GM12865 (cell line): Measurements from ENCODE around the gene INTS13.

ENCODE experiments used
- DNase-seq: peaks from one replicate; pipeline ENCODE4 v3.0.0; 2010; ENCODE audit warnings: low read depth
- H3K4me3 ChIP-seq: 2 replicates; pipeline ENCODE4 v1.5.1; 2011; ENCODE audit warnings: mild to moderate bottlenecking, low read depth, low read length, control low read depth
- TF ChIP-seq, protein P1 (sequence below): IDR thresholded peaks from 2 replicates; pipeline ENCODE4 v1.5.1; 2011; ENCODE audit warnings: low read length, control low read depth, low read depth, inconsistent platforms; ENCODE audit not compliant: insufficient read depth; ENCODE audit errors: missing control alignments

Gene INTS13

DNA sequence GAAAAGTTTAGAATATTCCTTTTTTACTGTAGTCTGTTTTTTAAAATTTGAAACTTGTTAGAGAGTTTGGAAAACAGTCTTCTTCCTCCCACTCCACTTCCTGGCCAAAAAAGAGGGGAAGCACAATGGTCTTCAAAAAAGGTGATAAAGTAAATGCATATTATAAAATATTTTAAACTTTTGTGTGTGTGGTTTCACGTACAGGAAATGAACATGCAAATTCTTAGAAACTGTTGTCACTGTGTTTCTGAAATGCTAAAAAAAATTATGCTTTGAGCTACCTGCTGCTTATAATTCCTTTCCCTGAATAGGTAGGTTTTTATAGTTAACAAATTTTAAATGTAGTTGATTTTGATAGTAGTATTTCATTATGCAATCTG is 3.4 kb upstream of the INTS13 start:
- no peak for DNase-seq
- TF ChIP-seq, protein P1, sequence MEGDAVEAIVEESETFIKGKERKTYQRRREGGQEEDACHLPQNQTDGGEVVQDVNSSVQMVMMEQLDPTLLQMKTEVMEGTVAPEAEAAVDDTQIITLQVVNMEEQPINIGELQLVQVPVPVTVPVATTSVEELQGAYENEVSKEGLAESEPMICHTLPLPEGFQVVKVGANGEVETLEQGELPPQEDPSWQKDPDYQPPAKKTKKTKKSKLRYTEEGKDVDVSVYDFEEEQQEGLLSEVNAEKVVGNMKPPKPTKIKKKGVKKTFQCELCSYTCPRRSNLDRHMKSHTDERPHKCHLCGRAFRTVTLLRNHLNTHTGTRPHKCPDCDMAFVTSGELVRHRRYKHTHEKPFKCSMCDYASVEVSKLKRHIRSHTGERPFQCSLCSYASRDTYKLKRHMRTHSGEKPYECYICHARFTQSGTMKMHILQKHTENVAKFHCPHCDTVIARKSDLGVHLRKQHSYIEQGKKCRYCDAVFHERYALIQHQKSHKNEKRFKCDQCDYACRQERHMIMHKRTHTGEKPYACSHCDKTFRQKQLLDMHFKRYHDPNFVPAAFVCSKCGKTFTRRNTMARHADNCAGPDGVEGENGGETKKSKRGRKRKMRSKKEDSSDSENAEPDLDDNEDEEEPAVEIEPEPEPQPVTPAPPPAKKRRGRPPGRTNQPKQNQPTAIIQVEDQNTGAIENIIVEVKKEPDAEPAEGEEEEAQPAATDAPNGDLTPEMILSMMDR, result no peak
- H3K4me3 ChIP-seq, result peak overlapping the region; percentile 86

DNA sequence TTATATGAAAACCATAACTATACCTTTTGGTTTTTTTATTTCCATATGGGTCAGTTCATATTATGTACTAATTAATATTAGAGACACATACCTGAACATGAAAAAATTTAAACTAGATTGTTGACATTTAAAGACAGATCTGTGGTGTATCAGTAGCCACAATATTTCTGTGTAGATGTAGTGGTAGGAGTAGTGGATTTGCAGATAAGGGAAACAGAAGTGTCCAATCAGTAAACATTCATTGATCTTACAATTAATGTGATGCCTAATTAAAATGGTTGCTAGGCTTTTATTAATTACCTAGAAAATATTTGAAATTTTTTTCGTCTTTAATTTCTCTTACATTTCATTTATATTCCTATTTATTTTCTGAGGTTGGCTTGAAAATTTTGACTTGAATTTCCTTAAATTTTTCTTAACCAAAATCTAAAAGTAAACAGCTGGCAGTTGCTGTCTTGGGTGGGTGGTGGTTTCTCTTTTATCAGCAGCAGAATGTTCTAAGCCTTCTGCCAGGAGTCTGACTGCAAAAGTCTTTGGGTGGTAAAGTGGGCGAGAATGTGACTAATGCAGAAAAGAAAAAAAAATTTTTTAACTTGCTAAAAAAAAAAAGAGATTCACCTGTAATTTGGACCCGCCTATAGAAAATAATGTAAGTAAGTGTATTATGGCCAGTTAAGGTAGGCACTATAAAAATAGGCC is 2.9 kb upstream of the INTS13 start:
- TF ChIP-seq, protein P1, result no peak
- peak overlapping the region; percentile 86 for H3K4me3 ChIP-seq
- DNase-seq, result peak; percentile 35

DNA sequence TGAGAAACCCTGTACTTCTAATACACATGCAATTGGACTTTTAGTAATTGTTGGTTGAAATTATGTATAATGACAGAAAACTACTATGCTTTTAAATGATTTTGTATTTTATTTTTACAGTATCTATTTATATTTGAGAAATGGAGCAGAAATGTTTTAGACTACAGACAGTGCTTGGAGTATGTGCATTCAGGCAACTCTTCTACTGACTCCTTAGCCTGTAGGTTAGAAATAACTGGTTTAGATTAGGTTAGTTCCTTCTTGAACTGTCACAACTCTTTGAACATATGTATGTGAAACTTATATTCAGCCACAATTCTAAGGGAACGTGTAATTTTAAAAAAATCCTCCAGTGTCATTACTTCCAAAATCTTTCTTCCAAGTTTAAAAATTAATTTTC is 2.2 kb upstream of the INTS13 start:
- no peak for DNase-seq

DNA sequence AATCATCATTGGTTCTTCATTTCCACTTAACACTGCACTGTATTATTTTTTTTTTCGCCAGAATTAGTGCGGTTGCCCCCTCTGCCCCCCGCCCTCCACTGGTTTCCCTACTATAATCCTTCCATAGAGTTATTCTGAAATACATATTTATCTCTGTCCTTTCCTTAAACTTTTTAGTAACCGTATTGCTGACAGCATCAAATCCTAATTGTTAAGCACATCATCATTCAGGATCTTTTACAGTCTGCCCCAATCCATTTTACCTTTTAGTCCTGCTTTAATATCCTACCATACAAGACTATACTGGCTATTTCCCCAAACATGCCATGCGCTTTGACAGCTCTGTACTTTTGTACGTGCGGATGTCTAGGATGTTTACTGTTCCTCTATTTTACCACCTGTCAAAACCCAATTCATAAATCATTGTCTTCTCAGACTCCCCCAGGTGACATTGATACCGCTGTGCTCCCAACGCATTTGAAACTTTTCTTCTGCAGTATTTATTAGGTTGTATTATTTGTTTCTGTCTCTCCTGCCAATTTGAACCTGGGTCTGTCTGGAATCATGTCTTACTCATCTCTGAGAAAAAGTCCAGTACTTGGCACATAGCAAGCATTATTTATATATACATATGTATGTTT is 1.5 kb upstream of the INTS13 start:
- TF ChIP-seq, protein P1, result no peak
- H3K4me3 ChIP-seq, result peak overlapping the region; percentile 86
- peak; percentile 35 for DNase-seq

More for the DNA sequence above, 2.2 kb upstream of the INTS13 start:
- peak overlapping the region; percentile 86 for H3K4me3 ChIP-seq
- TF ChIP-seq, protein P1, result no peak

DNA sequence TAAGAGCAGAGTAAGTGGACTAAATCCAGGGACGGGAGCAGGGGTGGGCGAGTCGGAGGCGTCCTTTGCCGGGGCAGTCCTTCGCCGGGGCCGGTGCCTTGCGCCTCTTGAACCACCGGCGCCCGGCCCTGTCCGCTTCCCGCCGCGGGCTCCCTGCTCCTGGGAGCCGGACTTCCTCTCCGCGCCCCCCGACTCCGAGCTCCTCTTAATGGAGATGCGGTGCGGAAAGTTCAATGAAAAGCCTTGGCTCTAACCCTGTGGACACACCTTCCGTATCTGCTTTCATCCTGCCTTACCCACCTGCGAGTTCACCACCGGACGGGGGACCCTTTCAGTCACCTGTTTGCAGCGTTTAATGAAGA is 901 bp upstream of the INTS13 start:
- peak overlapping the region; percentile 86 for H3K4me3 ChIP-seq
- TF ChIP-seq, protein P1, result no peak
- DNase-seq, result no peak

DNA sequence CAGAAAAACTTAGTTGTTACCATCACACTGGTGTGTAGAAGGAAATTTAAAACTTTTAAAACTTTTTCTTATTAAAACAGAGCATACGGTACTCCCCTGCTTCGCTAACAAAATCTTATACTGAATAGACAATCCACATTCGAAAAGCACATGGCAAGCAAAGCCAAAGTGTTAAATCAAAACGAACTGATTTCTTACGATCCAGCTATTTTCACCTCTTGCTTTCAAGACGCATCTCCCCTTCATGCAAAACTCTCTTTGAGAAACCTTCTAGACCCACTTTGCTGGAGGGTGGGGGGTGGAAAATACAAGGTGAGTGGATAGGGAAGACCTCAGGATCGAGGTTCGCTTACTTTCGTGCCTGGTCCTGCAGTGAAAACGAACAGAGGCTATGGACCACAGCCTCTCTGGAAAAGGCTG is 328 bp downstream of the INTS13 start:
- TF ChIP-seq, protein P1, result no peak
- no peak for DNase-seq
- peak overlapping the region; percentile 86 for H3K4me3 ChIP-seq
